Measurements from ENCODE around the gene SPIRE2. TPM values are rescaled to one million over a fixed set of nuclear protein-coding genes. Genes with fewer than 3 reads are reported as not detected.
A peak's percentile ranks its signal among the peaks of the same experiment; 100 is the strongest.
"Not testable (repeated sequence)": the region's sequence is repeated elsewhere in the genome, so short reads cannot be mapped to it uniquely, and the experiment has no call there.

The SPIRE2 gene
- total RNA-seq, 4 donors from 2014 or later, result 7.0 to 10.9 (median 9.5) TPM

GRCh38 chr16:89798832-89799370 is 29.4 kb upstream of the SPIRE2 start:
- peaks cover 0 to 9% of the 10 kb centered on the region in 2 donors for H3K4me1 ChIP-seq
- no peak for TF ChIP-seq POLR2A (IDR thresholded peaks at IDR 0.05)
- TF ChIP-seq CTCF (IDR thresholded peaks at IDR 0.05), result no peak
- WGBS, 2 donors, result 60% methylated on average over 15 of the region's 15 CpGs
- no peaks in the 10 kb centered on the region for H3K36me3 ChIP-seq
- intact Hi-C loops (cut with DNase I), result no loop called here
- no peak overlapping the region for H3K4me3 ChIP-seq (replicated peaks in 1 of 3)
- H3K27me3 ChIP-seq, result no peaks in the 10 kb centered on the region
- H3K9me3 ChIP-seq, result no peaks in the 10 kb centered on the region
- peak in 1 of 2 donors; percentile 32 for DNase-seq
- no peak overlapping the region for H3K27ac ChIP-seq

GRCh38 chr16:89801800-89802199 is 26.5 kb upstream of the SPIRE2 start:
- 77 to 90% methylated on average over 12 of the region's 12 CpGs for WGBS, 2 donors
- Histone ChIP-seq H3K36me3 (no peaks in the 10 kb centered on the region), H3K9me3 (no peaks in the 10 kb centered on the region), H3K4me3 (replicated peaks in 1 of 3) (no peak overlapping the region), H3K27me3 (no peaks in the 10 kb centered on the region), H3K27ac (no peak overlapping the region), H3K4me1 (peaks cover 7 to 21% of the 10 kb centered on the region in 2 donors)
- TF ChIP-seq CTCF (IDR thresholded peaks at IDR 0.05) (no peak), POLR2A (IDR thresholded peaks at IDR 0.05) (no peak)
- intact Hi-C loops (cut with DNase I), result no loop called here
- DNase-seq, result no peak

GRCh38 chr16:89805136-89805905 is 23.0 kb upstream of the SPIRE2 start:
- H3K36me3 ChIP-seq, result no peaks in the 10 kb centered on the region
- H3K9me3 ChIP-seq, result no peaks in the 10 kb centered on the region
- H3K27me3 ChIP-seq, result no peaks in the 10 kb centered on the region
- H3K27ac ChIP-seq, result no peak overlapping the region
- no peak for DNase-seq
- intact Hi-C loops (cut with DNase I), result no loop called here
- H3K4me1 ChIP-seq, result peaks cover 7 to 12% of the 10 kb centered on the region in 2 donors
- no peak overlapping the region for H3K4me3 ChIP-seq (replicated peaks in 1 of 3)
- TF ChIP-seq POLR2A (IDR thresholded peaks at IDR 0.05), result no peak
- 76 to 89% methylated on average over 14 to 15 of the region's 15 CpGs for WGBS, 2 donors

GRCh38 chr16:89806589-89807193 is 21.6 kb upstream of the SPIRE2 start:
- peaks cover 7 to 12% of the 10 kb centered on the region in 2 donors for H3K4me1 ChIP-seq
- H3K4me3 ChIP-seq (replicated peaks in 1 of 3); DNase-seq; H3K27me3 ChIP-seq; H3K9me3 ChIP-seq; H3K27ac ChIP-seq; intact Hi-C loops (cut with DNase I); H3K36me3 ChIP-seq: not testable (repeated sequence)
- 73 to 74% methylated on average over 16 of the region's 16 CpGs for WGBS, 2 donors

- Histone ChIP-seq H3K27me3 (no peaks in the 10 kb centered on the region), H3K9me3 (no peaks in the 10 kb centered on the region), H3K36me3 (no peaks in the 10 kb centered on the region), H3K4me3 (replicated peaks in 1 of 3) (no peak overlapping the region), H3K27ac (no peak overlapping the region), H3K4me1 (peaks cover 7 to 12% of the 10 kb centered on the region in 2 donors)
- intact Hi-C loops (cut with DNase I), result no loop called here
- no peak for DNase-seq
- WGBS, 2 donors, result 90 to 93% methylated on average over 4 of the region's 4 CpGs
- TF ChIP-seq CTCF (IDR thresholded peaks at IDR 0.05) (no peak), POLR2A (IDR thresholded peaks at IDR 0.05) (no peak)
Measured at GRCh38 chr16:89808475-89808874, 19.8 kb upstream of the SPIRE2 start.

- DNase-seq, result no peak
- TF ChIP-seq CTCF (IDR thresholded peaks at IDR 0.05) (no peak), POLR2A (IDR thresholded peaks at IDR 0.05) (no peak)
- H3K9me3 ChIP-seq, result no peaks in the 10 kb centered on the region
- 87 to 90% methylated on average over 2 of the region's 2 CpGs for WGBS, 2 donors
- no peak overlapping the region for H3K4me3 ChIP-seq (replicated peaks in 1 of 3)
- H3K4me1 ChIP-seq, result peaks cover 5 to 8% of the 10 kb centered on the region in 2 donors
- intact Hi-C loops (cut with DNase I), result no loop called here
- H3K27me3 ChIP-seq, result no peaks in the 10 kb centered on the region
- H3K27ac ChIP-seq, result no peak overlapping the region
- no peaks in the 10 kb centered on the region for H3K36me3 ChIP-seq
Measured at GRCh38 chr16:89811321-89811720, 17.0 kb upstream of the SPIRE2 start.
